Testis (tissue), 3 donors: ENCODE results near the gene FGR. TPM values are rescaled to one million over a fixed set of nuclear protein-coding genes. Genes with fewer than 3 reads are reported as not detected.
"Not testable (repeated sequence)": the region's sequence is repeated elsewhere in the genome, so short reads cannot be mapped to it uniquely, and the experiment has no call there.

Source experiments
- DNase-seq: peaks from one replicate; pipeline ENCODE4 v3.0.0-alpha.2; 2019
- H3K27ac ChIP-seq, 2 donors: fragments of 200-600 bp; sonication (generic); one replicate each; pipeline ENCODE4 v1.5.1; 2019
- H3K27me3 ChIP-seq: fragments of 200-600 bp; sonication (generic); one replicate; pipeline ENCODE4 v1.5.1; 2019
- H3K36me3 ChIP-seq: fragments of 200-600 bp; sonication (generic); one replicate; pipeline ENCODE4 v1.5.1; 2017; ENCODE audit warnings: low read depth; ENCODE audit errors: missing control alignments
- H3K4me1 ChIP-seq: fragments of 200-600 bp; sonication (generic); one replicate; pipeline ENCODE4 v1.5.1; 2019
- H3K4me3 ChIP-seq, 2 donors: fragments of 200-600 bp; sonication (generic); one replicate each; pipeline ENCODE4 v1.5.1; 2017 to 2019
- H3K9me3 ChIP-seq: fragments of 200-600 bp; sonication (generic); one replicate; pipeline ENCODE4 v1.5.1; 2017
- POLR2A ChIP-seq: fragments of 450-650 bp; IDR thresholded peaks from one replicate; pipeline ENCODE4 v1.6.1; 2017; ENCODE audit warnings: antibody characterized with exemption, mild to moderate bottlenecking, moderate library complexity
- WGBS, 2 donors: methylation state at CpG; one replicate each; pipeline ENCODE4 v1.1.5; 2018; 5-methylcytosine and 5-hydroxymethylcytosine counted together
- intact Hi-C: fragments of 100-400 bp; cut with DNase I; formaldehyde crosslinking; loops from one replicate; pipeline ENCODE4 v1.15.1; 2023; ENCODE audit warnings: low total_unique reads
- polyA plus RNA-seq: library from polyadenylated mRNA; stranded (reverse); fragments of 350-450 nt; fragmentation: Illumina TruSeq; extraction: RNeasy Lipid Tissue Mini Kit (QIAGEN cat#74804); gene quantifications from one replicate; pipeline ENCODE4 v1.2.3, GENCODE V29; 2014; ENCODE audit warnings: low read depth, low replicate concordance; ENCODE audit not compliant: insufficient read depth
- total RNA-seq, 2 donors: library from RNA; depleted of rRNA; stranded (reverse); fragments of >200 nt; gene quantifications; one replicate each; pipeline ENCODE4 v1.2.3, GENCODE V29; 2016
- TF ChIP-seq, protein P1 (sequence below), 3 experiments: fragments of 450-650 bp in 2 of 3; fragments of 200-600 bp in 1 of 3; sonication (generic) in 1 of 3; IDR thresholded peaks; one replicate each; pipeline ENCODE4 v1.5.1; 2016 to 2019; ENCODE audit warnings: antibody characterized with exemption in 3 of 3, mild to moderate bottlenecking in 2 of 3, moderate library complexity in 1 of 3

Gene FGR
- total and polyA plus RNA-seq, 3 donors from 2014 or later: 5.2 to 10.2 (median 10.0) TPM

GRCh38 chr1:27633298-27633610 is 1.7 kb downstream of the FGR start:
- Histone ChIP-seq H3K4me1 (peaks cover 5% of the 10 kb centered on the region), H3K9me3 (no peaks in the 10 kb centered on the region), H3K27ac (no peak overlapping the region), H3K27me3 (no peaks in the 10 kb centered on the region), H3K36me3 (no peaks in the 10 kb centered on the region), H3K4me3 (no peak overlapping the region)
- TF ChIP-seq, protein P1, sequence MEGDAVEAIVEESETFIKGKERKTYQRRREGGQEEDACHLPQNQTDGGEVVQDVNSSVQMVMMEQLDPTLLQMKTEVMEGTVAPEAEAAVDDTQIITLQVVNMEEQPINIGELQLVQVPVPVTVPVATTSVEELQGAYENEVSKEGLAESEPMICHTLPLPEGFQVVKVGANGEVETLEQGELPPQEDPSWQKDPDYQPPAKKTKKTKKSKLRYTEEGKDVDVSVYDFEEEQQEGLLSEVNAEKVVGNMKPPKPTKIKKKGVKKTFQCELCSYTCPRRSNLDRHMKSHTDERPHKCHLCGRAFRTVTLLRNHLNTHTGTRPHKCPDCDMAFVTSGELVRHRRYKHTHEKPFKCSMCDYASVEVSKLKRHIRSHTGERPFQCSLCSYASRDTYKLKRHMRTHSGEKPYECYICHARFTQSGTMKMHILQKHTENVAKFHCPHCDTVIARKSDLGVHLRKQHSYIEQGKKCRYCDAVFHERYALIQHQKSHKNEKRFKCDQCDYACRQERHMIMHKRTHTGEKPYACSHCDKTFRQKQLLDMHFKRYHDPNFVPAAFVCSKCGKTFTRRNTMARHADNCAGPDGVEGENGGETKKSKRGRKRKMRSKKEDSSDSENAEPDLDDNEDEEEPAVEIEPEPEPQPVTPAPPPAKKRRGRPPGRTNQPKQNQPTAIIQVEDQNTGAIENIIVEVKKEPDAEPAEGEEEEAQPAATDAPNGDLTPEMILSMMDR (IDR thresholded peaks at IDR 0.05): no peak
- no peak for TF ChIP-seq POLR2A
- intact Hi-C loops: no loop called here
- WGBS, 2 donors: 72 to 75% methylated on average over 5 of the region's 5 CpGs
- no peak for DNase-seq

DNA sequence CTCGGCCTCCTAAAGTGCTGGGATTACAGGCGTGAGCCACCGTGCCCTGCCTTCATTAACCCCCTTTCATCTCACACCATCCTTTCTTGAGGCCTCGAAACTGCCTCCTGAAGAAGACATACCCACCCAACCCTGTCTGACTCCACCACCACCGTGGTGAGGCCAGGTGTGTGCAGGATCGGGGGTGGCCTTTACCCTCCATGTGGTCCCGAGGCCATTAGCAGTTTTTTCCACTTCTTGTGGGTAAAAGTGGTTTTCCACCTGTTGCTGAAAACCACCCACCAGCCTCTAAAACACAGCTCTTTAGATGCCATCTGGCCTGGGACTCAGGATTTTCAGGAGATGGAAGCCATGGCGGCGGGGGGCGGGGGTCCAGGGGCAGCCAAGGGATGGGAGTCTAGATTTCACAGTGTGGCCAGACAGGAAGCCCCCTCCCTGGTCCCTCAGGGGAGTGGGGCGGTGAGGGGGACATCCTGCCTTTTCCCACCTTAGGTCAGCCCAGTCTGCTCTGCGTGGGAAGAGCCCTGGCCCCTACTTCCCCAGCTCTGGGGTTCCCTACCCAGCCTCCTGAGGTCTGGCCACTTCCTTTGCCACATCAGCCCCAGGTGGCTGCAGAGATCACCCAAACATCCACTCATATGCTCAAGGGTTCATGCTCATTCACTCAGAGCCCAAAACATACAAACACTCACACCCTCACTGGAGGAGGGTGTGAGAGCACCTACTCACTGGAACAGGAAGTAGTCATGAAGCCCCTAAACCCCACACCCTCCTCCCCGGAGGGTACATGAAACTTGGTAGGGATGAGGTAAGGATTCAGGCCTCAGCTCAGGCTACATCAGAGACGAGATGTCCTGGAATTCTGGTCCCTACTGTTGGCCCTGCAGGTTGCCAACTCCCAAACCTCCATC is 2.3 kb downstream of the FGR start:
- no peaks in the 10 kb centered on the region for H3K27me3 ChIP-seq
- no peak for DNase-seq
- H3K36me3 ChIP-seq: no peaks in the 10 kb centered on the region
- TF ChIP-seq, protein P1 (IDR thresholded peaks at IDR 0.05): no peak
- TF ChIP-seq POLR2A: no peak
- peak overlapping the region in 1 of 2 donors; percentile 76 for H3K27ac ChIP-seq
- no peak overlapping the region for H3K4me3 ChIP-seq
- intact Hi-C loops: no loop called here
- H3K9me3 ChIP-seq: no peaks in the 10 kb centered on the region
- peaks cover 5% of the 10 kb centered on the region for H3K4me1 ChIP-seq
- WGBS, 2 donors: 68 to 80% methylated on average over 13 to 14 of the region's 14 CpGs

DNA sequence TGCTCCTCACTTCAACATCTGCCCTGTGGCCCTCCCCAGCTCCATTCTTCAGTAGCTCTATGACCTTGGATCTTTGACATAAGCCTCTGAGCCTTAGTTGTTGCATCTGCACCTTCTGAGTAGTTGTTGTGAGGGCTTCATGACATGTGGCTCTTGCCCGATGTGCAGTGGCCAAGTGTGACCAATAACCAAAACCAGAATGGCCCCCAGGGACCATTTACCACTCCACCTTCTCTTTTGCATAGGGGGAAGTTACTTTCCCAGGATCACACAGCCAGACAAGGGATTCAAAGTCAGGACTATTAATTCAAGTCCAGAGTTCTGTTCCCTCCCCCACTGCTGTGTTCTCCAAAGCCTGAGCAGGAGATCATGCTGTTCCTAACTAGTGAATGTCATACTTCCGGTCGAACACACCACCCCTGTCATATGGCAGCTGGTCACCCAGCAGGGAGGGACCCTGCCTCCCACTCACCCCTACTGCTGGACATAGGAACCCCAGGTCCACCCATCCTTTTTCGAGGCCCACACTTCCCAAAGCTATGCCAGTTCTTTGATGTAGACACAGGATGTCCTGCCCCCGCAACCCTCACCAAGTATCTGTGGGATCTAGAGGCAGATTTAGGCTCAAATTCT is 4.0 kb downstream of the FGR start:
- intact Hi-C loops: no loop called here

DNA sequence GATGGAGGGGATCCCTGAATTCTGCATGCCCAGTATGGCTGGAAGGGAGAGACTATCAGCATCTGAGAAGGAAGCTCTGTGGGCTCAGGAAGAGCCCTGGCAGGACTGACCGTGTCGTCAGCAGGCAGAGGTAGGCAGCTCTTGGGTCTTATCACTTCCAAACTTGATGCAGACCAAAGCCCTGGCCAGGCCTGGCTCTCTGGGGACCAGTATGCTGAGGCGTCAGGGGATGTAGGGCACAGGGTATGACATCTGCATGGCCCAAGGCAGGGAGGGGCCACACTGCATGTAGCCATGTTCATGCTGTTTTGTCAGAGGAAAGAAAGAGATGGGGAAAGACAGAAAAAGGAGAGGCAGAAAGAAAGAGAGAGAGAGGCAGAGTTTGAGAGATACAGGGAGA is 6.3 kb downstream of the FGR start:
- Histone ChIP-seq H3K4me3 (no peak overlapping the region), H3K9me3 (no peaks in the 10 kb centered on the region), H3K27ac (no peak overlapping the region), H3K4me1 (no peaks in the 10 kb centered on the region), H3K27me3 (no peaks in the 10 kb centered on the region), H3K36me3 (no peaks in the 10 kb centered on the region)
- intact Hi-C loops: no loop called here
- no peak for DNase-seq
- WGBS, 2 donors: 51 to 71% methylated on average over 3 of the region's 3 CpGs
- TF ChIP-seq POLR2A: no peak

More for the DNA sequence above, 4.0 kb downstream of the FGR start:
- H3K4me1 ChIP-seq: peaks cover 5% of the 10 kb centered on the region
- DNase-seq: peak; percentile 55
- no peaks in the 10 kb centered on the region for H3K36me3 ChIP-seq
- H3K27ac ChIP-seq: peak overlapping the region; percentile 55 to 76
- H3K9me3 ChIP-seq: no peaks in the 10 kb centered on the region
- 45 to 48% methylated on average over 5 of the region's 5 CpGs for WGBS, 2 donors
- H3K27me3 ChIP-seq: no peaks in the 10 kb centered on the region
- H3K4me3 ChIP-seq: no peak overlapping the region
- TF ChIP-seq POLR2A: no peak
- TF ChIP-seq, protein P1 (IDR thresholded peaks at IDR 0.05): no peak

- H3K4me1 ChIP-seq, DNase-seq, intact Hi-C loops, H3K36me3 ChIP-seq, H3K27me3 ChIP-seq, H3K27ac ChIP-seq, H3K4me3 ChIP-seq, H3K9me3 ChIP-seq: not testable (repeated sequence)
- WGBS, 2 donors: 92 to 98% methylated on average over 4 of the region's 4 CpGs
Measured at GRCh38 chr1:27627733-27628132, 7.3 kb downstream of the FGR start.
